Measurements from ENCODE around the gene ZNF157.
"Not testable (repeated sequence)": the region's sequence is repeated elsewhere in the genome, so short reads cannot be mapped to it uniquely, and the experiment has no call there.

Gene ZNF157

GRCh38 chrX:47370278-47370677 lies at the start of gene ZNF157:
TSS of gene ZNF157 (plus strand) at chrX:47370578. CDS start at chrX:47370669, 91 bp downstream.
- no peak for DNase-seq (ENCODE audit: low read depth in 2 of 2)

GRCh38 chrX:47321386-47321785 lies 49.0 kb upstream of the ZNF157 start:
- DNase-seq (ENCODE audit: low read depth in 2 of 2): no peak

GRCh38 chrX:47321823-47322371 lies 48.5 kb upstream of the ZNF157 start:
- DNase-seq (ENCODE audit: low read depth in 2 of 2): no peak

GRCh38 chrX:47327902-47328301 lies 42.5 kb upstream of the ZNF157 start:
- no peak for DNase-seq (ENCODE audit: low read depth in 2 of 2)

- DNase-seq (ENCODE audit: low read depth in 2 of 2): not testable (repeated sequence)
Observed at GRCh38 chrX:47332729-47333128, 37.6 kb upstream of the ZNF157 start.

- no peak for DNase-seq (ENCODE audit: low read depth in 2 of 2)
Observed at GRCh38 chrX:47351706-47352105, 18.7 kb upstream of the ZNF157 start.

GRCh38 chrX:47358387-47359065 lies 11.9 kb upstream of the ZNF157 start:
- DNase-seq (ENCODE audit: low read depth in 2 of 2): no peak

GRCh38 chrX:47360423-47361179 lies 9.8 kb upstream of the ZNF157 start:
- no peak for DNase-seq (ENCODE audit: low read depth in 2 of 2)

GRCh38 chrX:47361538-47362511 lies 8.6 kb upstream of the ZNF157 start:
- no peak for DNase-seq (ENCODE audit: low read depth in 2 of 2)

GRCh38 chrX:47366041-47366722 lies 4.2 kb upstream of the ZNF157 start:
- peak; percentile 52 to 53 for DNase-seq (ENCODE audit: low read depth in 2 of 2)

GRCh38 chrX:47373198-47373597 lies 2.8 kb downstream of the ZNF157 start:
- DNase-seq (ENCODE audit: low read depth in 2 of 2): no peak

GRCh38 chrX:47380268-47380667 lies 9.9 kb downstream of the ZNF157 start:
- DNase-seq (ENCODE audit: low read depth in 2 of 2): peak in 1 of 2 donors; percentile 29

- not testable (repeated sequence) for DNase-seq (ENCODE audit: low read depth in 2 of 2)
Observed at GRCh38 chrX:47380837-47381236, 10.5 kb downstream of the ZNF157 start.

- DNase-seq (ENCODE audit: low read depth in 2 of 2): peak; percentile 43 to 45
Observed at GRCh38 chrX:47384502-47384901, 14.1 kb downstream of the ZNF157 start.

- no peak for DNase-seq (ENCODE audit: low read depth in 2 of 2)
Observed at GRCh38 chrX:47390780-47391179, 20.4 kb downstream of the ZNF157 start.

- no peak for DNase-seq (ENCODE audit: low read depth in 2 of 2)
Observed at GRCh38 chrX:47413179-47413594, 42.8 kb downstream of the ZNF157 start.

- no peak for DNase-seq (ENCODE audit: low read depth in 2 of 2)
Observed at GRCh38 chrX:47420265-47420664, 49.9 kb downstream of the ZNF157 start.

GRCh38 chrX:47420962-47421361 lies 50.6 kb downstream of the ZNF157 start:
- no peak for DNase-seq (ENCODE audit: low read depth in 2 of 2)

- DNase-seq (ENCODE audit: low read depth in 2 of 2): no peak
Observed at GRCh38 chrX:47422444-47422843, 52.1 kb downstream of the ZNF157 start.

GRCh38 chrX:47430925-47431324 lies 60.5 kb downstream of the ZNF157 start:
- no peak for DNase-seq (ENCODE audit: low read depth in 2 of 2)

GRCh38 chrX:47446431-47446830 lies 76.1 kb downstream of the ZNF157 start:
- DNase-seq (ENCODE audit: low read depth in 2 of 2): no peak
